GM12873 (cell line): ENCODE data around the gene TAF9.
A peak's percentile ranks its signal among the peaks of the same experiment; 100 is the strongest.

ENCODE experiments used
- CTCF ChIP-seq: IDR thresholded peaks from 2 replicates; pipeline ENCODE4 v1.5.1; 2012; ENCODE audit warnings: low read depth, mild to moderate bottlenecking, moderate library complexity, low read length, control low read depth; ENCODE audit not compliant: insufficient read depth; ENCODE audit errors: missing control alignments

TAF9 gene

GRCh38 chr5:69369340-69370121 lies at the start of gene TAF9, which contains the start of the genes AK6 and RAD17:
Gene TAF9 (minus strand): TSS chr5:69369520. CDS start chr5:69365737, 3,783 bp downstream.
Gene AK6 (minus strand): TSS chr5:69369520. CDS start chr5:69369490, 30 bp downstream.
Gene RAD17 (plus strand): TSS chr5:69369818. CDS start chr5:69372209, 2,391 bp downstream.
- no peak for TF ChIP-seq CTCF

GRCh38 chr5:69418554-69418953 lies 49.2 kb upstream of the TAF9 start:
- no peak for TF ChIP-seq CTCF

- TF ChIP-seq CTCF, result no peak
Measured at GRCh38 chr5:69416699-69417098, 47.4 kb upstream of the TAF9 start.

- TF ChIP-seq CTCF, result no peak
Measured at GRCh38 chr5:69416180-69416579, 46.9 kb upstream of the TAF9 start.

GRCh38 chr5:69415584-69415958 lies 46.3 kb upstream of the TAF9 start:
- no peak for TF ChIP-seq CTCF

GRCh38 chr5:69414885-69415583 lies 45.7 kb upstream of the TAF9 start, which contains the start of gene MARVELD2:
Gene MARVELD2 (plus strand): TSS chr5:69415116. CDS start chr5:69419386, 4,270 bp downstream.
- peak; percentile 16 for TF ChIP-seq CTCF

- no peak for TF ChIP-seq CTCF
Measured at GRCh38 chr5:69404659-69405330, 35.5 kb upstream of the TAF9 start.
